CD14-positive monocyte (primary cell): ENCODE measurements around the gene CREB5. TPM values are rescaled to one million over a fixed set of nuclear protein-coding genes. Genes with fewer than 3 reads are reported as not detected.

Experiments
- DNase-seq, 3 donors: peaks; one replicate each; pipeline ENCODE4 v3.0.0-alpha.2; 2011 to 2022
- H2AFZ ChIP-seq: 2 replicates; pipeline ENCODE4 v1.6.0; 2012; ENCODE audit warnings: mild to moderate bottlenecking, low read depth, low read length, inconsistent platforms; ENCODE audit not compliant: insufficient read depth, poor library complexity, severe bottlenecking
- H3K27ac ChIP-seq, 2 donors: 1 replicate in 1 of 2; 2 replicates in 1 of 2; pipeline ENCODE4 v1.5.1; 2012 to 2013; ENCODE audit warnings: low read length in 2 of 2, control low read depth in 1 of 2, inconsistent platforms in 1 of 2, low read depth in 1 of 2, mild to moderate bottlenecking in 1 of 2
- H3K27me3 ChIP-seq, 2 donors: one replicate each; pipeline versions ENCODE4 v1.6.0 to v1.6.1; 2011 to 2013; ENCODE audit warnings: low read length in 2 of 2; ENCODE audit not compliant: control insufficient read depth in 2 of 2, insufficient read depth in 2 of 2
- H3K36me3 ChIP-seq, 2 donors: replicated peaks in 1 of 2; 1 replicate in 1 of 2; 2 replicates in 1 of 2; pipeline versions ENCODE4 v1.5.1 to v1.6.1; 2012 to 2013; ENCODE audit warnings: low read length in 2 of 2, control low read depth in 1 of 2, inconsistent platforms in 1 of 2, mild to moderate bottlenecking in 1 of 2; ENCODE audit not compliant: insufficient read depth in 2 of 2, control insufficient read depth in 1 of 2
- H3K4me1 ChIP-seq, 2 donors: 1 replicate in 1 of 2; 2 replicates in 1 of 2; pipeline versions ENCODE4 v1.5.1 to v1.6.1; 2012 to 2013; ENCODE audit warnings: low read length in 2 of 2, control low read depth in 1 of 2, inconsistent platforms in 1 of 2, mild to moderate bottlenecking in 1 of 2, moderate library complexity in 1 of 2; ENCODE audit not compliant: insufficient read depth in 2 of 2, control insufficient read depth in 1 of 2
- H3K4me2 ChIP-seq: replicated peaks from 2 replicates; pipeline ENCODE3; 2012; ENCODE audit warnings: low read length, moderate library complexity, mild to moderate bottlenecking; ENCODE audit not compliant: poor library complexity, severe bottlenecking; ENCODE audit errors: extremely low read depth
- H3K4me3 ChIP-seq, 3 experiments: fragments of 200-600 bp in 1 of 3; sonication (generic) in 1 of 3; replicated peaks in 1 of 3; 1 replicate in 2 of 3; 2 replicates in 1 of 3; pipeline ENCODE4 v1.5.1; 2011 to 2013; ENCODE audit warnings: low read length in 3 of 3, mild to moderate bottlenecking in 3 of 3, control low read depth in 2 of 3, low read depth in 2 of 3, inconsistent platforms in 1 of 3, moderate library complexity in 1 of 3
- H3K79me2 ChIP-seq: 2 replicates; pipeline ENCODE4 v1.6.0; 2012; ENCODE audit warnings: mild to moderate bottlenecking, control low read depth, inconsistent platforms, low read length, moderate library complexity; ENCODE audit not compliant: insufficient read depth
- H3K9ac ChIP-seq: 2 replicates; pipeline ENCODE4 v1.6.0; 2017; ENCODE audit warnings: low read length, mild to moderate bottlenecking; ENCODE audit not compliant: insufficient read depth, poor library complexity, severe bottlenecking
- H3K9me3 ChIP-seq, 2 donors: replicated peaks in 1 of 2; 1 replicate in 1 of 2; 2 replicates in 1 of 2; pipeline versions ENCODE4 v1.5.1 to v1.6.1; 2012 to 2013; ENCODE audit warnings: low read length in 2 of 2, control low read depth in 1 of 2; ENCODE audit not compliant: control insufficient read depth in 1 of 2, insufficient read depth in 1 of 2
- H4K20me1 ChIP-seq: 2 replicates; pipeline ENCODE4 v1.6.0; 2012; ENCODE audit warnings: mild to moderate bottlenecking, low read length, control low read depth, moderate library complexity; ENCODE audit not compliant: insufficient read depth
- H3K27ac Mint-ChIP-seq, 7 donors: one replicate each; pipeline ENCODE4 v1.8.0; 2020; ENCODE audit warnings: mild to moderate bottlenecking in 7 of 7, mixed read lengths in 7 of 7, moderate library complexity in 6 of 7, inconsistent platforms in 2 of 7
- H3K27me3 Mint-ChIP-seq, 3 donors: one replicate each; pipeline ENCODE4 v1.8.0; 2021 to 2022; ENCODE audit warnings: low read depth in 3 of 3, mild to moderate bottlenecking in 3 of 3, mixed read lengths in 3 of 3, moderate library complexity in 3 of 3, inconsistent platforms in 1 of 3
- H3K36me3 Mint-ChIP-seq, 2 donors: one replicate each; pipeline ENCODE4 v1.8.0; 2020; ENCODE audit warnings: mixed read lengths in 2 of 2, inconsistent platforms in 1 of 2, mild to moderate bottlenecking in 1 of 2
- H3K4me1 Mint-ChIP-seq: one replicate; pipeline ENCODE4 v1.8.0; 2020; ENCODE audit warnings: mild to moderate bottlenecking, mixed read lengths
- H3K4me3 Mint-ChIP-seq, 2 donors: one replicate each; pipeline ENCODE4 v1.8.0; 2020; ENCODE audit warnings: mild to moderate bottlenecking in 2 of 2, mixed read lengths in 2 of 2, moderate library complexity in 1 of 2
- H3K9me3 Mint-ChIP-seq, 7 donors: one replicate each; pipeline ENCODE4 v1.8.0; 2020 to 2022; ENCODE audit warnings: mixed read lengths in 7 of 7, mild to moderate bottlenecking in 6 of 7, moderate library complexity in 6 of 7, inconsistent platforms in 2 of 7
- CTCF ChIP-seq: fragments of 200-600 bp; IDR thresholded peaks from one replicate; pipeline ENCODE4 v1.8.0; 2022; ENCODE audit warnings: antibody characterized with exemption, mild to moderate bottlenecking
- WGBS: methylation state at CpG from one replicate; pipeline ENCODE4 v1.1.5; 2013; ENCODE audit warnings: missing lambda C conversion rate; ENCODE audit not compliant: insufficient coverage; 5-methylcytosine and 5-hydroxymethylcytosine counted together
- intact Hi-C, 2 donors: fragments of 100-400 bp; cut with micrococcal nuclease; formaldehyde crosslinking; loops; one replicate each; pipeline versions ENCODE4 v1.15.0 to v1.15.1; 2023
- polyA plus RNA-seq, 3 donors: library from polyadenylated mRNA; depleted of rRNA in 1 of 3; unstranded in 2 of 3; stranded (reverse) in 1 of 3; fragments of 300-500 nt in 2 of 3; fragments of >200 nt in 1 of 3; fragmentation: Illumina TruSeq in 2 of 3; gene quantifications; 1 replicate in 2 of 3; 2 replicates in 1 of 3; pipeline ENCODE4 v1.2.3, GENCODE V29; 2012 to 2021

CREB5 gene
- polyA plus RNA-seq, 3 donors = 25.1 to 72.3 (median 44.2) TPM

- peaks cover 2 to 5% of the 10 kb centered on the region in 2 donors for H3K27me3 ChIP-seq
- no peak overlapping the region for H3K4me2 ChIP-seq
- no peak overlapping the region for H3K4me3 Mint-ChIP-seq
- no peaks in the 10 kb centered on the region for H3K4me1 Mint-ChIP-seq
- H3K27ac ChIP-seq = no peak overlapping the region
- no peak overlapping the region for H2AFZ ChIP-seq
- H3K4me3 ChIP-seq = no peak overlapping the region
- no peak for DNase-seq
- TF ChIP-seq CTCF = no peak
- H3K36me3 Mint-ChIP-seq = no peaks in the 10 kb centered on the region
- H3K9me3 Mint-ChIP-seq = peaks cover 5 to 10% (median 8%) of the 10 kb centered on the region in 7 donors
- peaks cover 2 to 8% (median 4%) of the 10 kb centered on the region in 3 donors for H3K27me3 Mint-ChIP-seq
- H3K27ac Mint-ChIP-seq = no peak overlapping the region
- WGBS = 92% methylated on average over 1 of the region's 3 CpGs
- H4K20me1 ChIP-seq = no peaks in the 10 kb centered on the region
- peaks cover 0 to 5% of the 10 kb centered on the region in 2 donors for H3K9me3 ChIP-seq
- no peak overlapping the region for H3K9ac ChIP-seq
- no peaks in the 10 kb centered on the region for H3K36me3 ChIP-seq
- H3K4me1 ChIP-seq = no peaks in the 10 kb centered on the region
- intact Hi-C loops = no loop called here
- H3K79me2 ChIP-seq = no peaks in the 10 kb centered on the region
These were observed 48.2 kb upstream of the CREB5 start for GRCh38 chr7:28364082-28364481.

GRCh38 chr7:28369523-28369922 lies 42.8 kb upstream of the CREB5 start:
- Histone ChIP-seq H3K79me2 (no peaks in the 10 kb centered on the region), H4K20me1 (no peaks in the 10 kb centered on the region), H3K36me3 (no peaks in the 10 kb centered on the region), H3K4me3 (no peak overlapping the region), H3K27ac (no peak overlapping the region), H3K9me3 (peaks cover 0 to under 1% of the 10 kb centered on the region in 2 donors), H3K4me2 (no peak overlapping the region), H3K4me1 (no peaks in the 10 kb centered on the region), H3K27me3 (peaks cover 2 to 5% of the 10 kb centered on the region in 2 donors), H3K9ac (no peak overlapping the region), H2AFZ (no peak overlapping the region)
- Mint-ChIP-seq H3K27ac (no peak overlapping the region), H3K27me3 (peaks cover 4 to 6% (median 4%) of the 10 kb centered on the region in 3 donors), H3K4me1 (no peaks in the 10 kb centered on the region), H3K36me3 (no peaks in the 10 kb centered on the region), H3K4me3 (no peak overlapping the region), H3K9me3 (peaks cover under 1 to 8% (median 3%) of the 10 kb centered on the region in 7 donors)
- WGBS = no CpG with 5 or more reads among the region's 4 CpGs
- intact Hi-C loops = no loop called here
- no peak for DNase-seq
- no peak for TF ChIP-seq CTCF
